ENCODE measurements around the gene FXYD1. TPM values are rescaled to one million over a fixed set of nuclear protein-coding genes. Genes with fewer than 3 reads are reported as not detected.

Gene FXYD1
- total RNA-seq, 1 donor from 2014 or later = not detected

GRCh38 chr19:35153701-35154524, 15.3 kb downstream of the FXYD1 start:
- H3K27me3 ChIP-seq = peaks cover 43% of the 10 kb centered on the region
- peak overlapping the region; percentile 55 for H3K4me3 ChIP-seq
- H3K4me2 ChIP-seq = peak overlapping the region; percentile 85
- Mint-ChIP-seq H3K4me1 (peaks cover 21% of the 10 kb centered on the region), H3K36me3 (no peaks in the 10 kb centered on the region), H3K4me3 (peak overlapping the region; percentile 81), H3K9me3 (no peaks in the 10 kb centered on the region), H3K27me3 (ENCODE audit: insufficient read depth, low read depth) (peaks cover 60% of the 10 kb centered on the region), H3K27ac (no peak overlapping the region)
- H4K20me1 ChIP-seq (ENCODE audit: low read depth) = no peaks in the 10 kb centered on the region
- DNase-seq (ENCODE audit: low spot score) = peak; percentile 79
- peaks cover 12% of the 10 kb centered on the region for H3K4me1 ChIP-seq
- no peaks in the 10 kb centered on the region for H3K79me2 ChIP-seq (ENCODE audit: low read depth)
- H3K36me3 ChIP-seq = no peaks in the 10 kb centered on the region
- peaks cover 6% of the 10 kb centered on the region for H3F3A ChIP-seq (ENCODE audit: low read depth)
- peak overlapping the region; percentile 91 for H2AFZ ChIP-seq (replicated peaks)
- no peak overlapping the region for H3K27ac ChIP-seq
- TF ChIP-seq CTCF (IDR thresholded peaks at IDR 0.05) (peak; percentile 68), EZH2 (IDR thresholded peaks at IDR 0.05) (peak; percentile 11), EZH2phosphoT487 (IDR thresholded peaks at IDR 0.05) (peak; percentile 40)
- H3K9ac ChIP-seq = no peak overlapping the region
- no peaks in the 10 kb centered on the region for H3K9me3 ChIP-seq (ENCODE audit: low read depth)

- no peak within 1 kb of the TSS for H3K9ac ChIP-seq
- DNase-seq (ENCODE audit: low spot score) = peak; percentile 72
- H3K79me2 ChIP-seq (ENCODE audit: low read depth) = no peaks in the 10 kb centered on the region
- peak within 1 kb of the TSS; percentile 81 for H3K4me3 Mint-ChIP-seq
- H3K36me3 Mint-ChIP-seq = no peaks in the 10 kb centered on the region
- no peaks in the 10 kb centered on the region for H3K9me3 Mint-ChIP-seq
- peak within 1 kb of the TSS; percentile 55 for H3K4me3 ChIP-seq
- peak within 1 kb of the TSS; percentile 85 for H3K4me2 ChIP-seq
- H3K27me3 Mint-ChIP-seq (ENCODE audit: insufficient read depth, low read depth) = peaks cover 56% of the 10 kb centered on the region
- TF ChIP-seq EZH2phosphoT487 (IDR thresholded peaks at IDR 0.05) (no peak), EZH2 (IDR thresholded peaks at IDR 0.05) (no peak), CTCF (IDR thresholded peaks at IDR 0.05) (no peak)
- H2AFZ ChIP-seq (replicated peaks) = peak within 1 kb of the TSS; percentile 91
- no peaks in the 10 kb centered on the region for H4K20me1 ChIP-seq (ENCODE audit: low read depth)
- H3K27ac ChIP-seq = no peak within 1 kb of the TSS
- H3K4me1 Mint-ChIP-seq = peaks cover 21% of the 10 kb centered on the region
- H3K27ac Mint-ChIP-seq = no peak within 1 kb of the TSS
- peaks cover 43% of the 10 kb centered on the region for H3K27me3 ChIP-seq
- H3K36me3 ChIP-seq = no peaks in the 10 kb centered on the region
- H3K4me1 ChIP-seq = peaks cover 12% of the 10 kb centered on the region
- peaks cover 6% of the 10 kb centered on the region for H3F3A ChIP-seq (ENCODE audit: low read depth)
- no peaks in the 10 kb centered on the region for H3K9me3 ChIP-seq (ENCODE audit: low read depth)
Observed at GRCh38 chr19:35154525-35155406, 16.1 kb downstream of the FXYD1 start, which contains the start of gene FXYD5. Gene FXYD5, plus strand, starts transcription at chr19:35154735. Its CDS starts 816 bp downstream, at chr19:35155551.

- peak overlapping the region; percentile 91 for H2AFZ ChIP-seq (replicated peaks)
- H3K27me3 ChIP-seq = peaks cover 43% of the 10 kb centered on the region
- peak overlapping the region; percentile 85 for H3K4me2 ChIP-seq
- no peaks in the 10 kb centered on the region for H3K36me3 ChIP-seq
- H3K9ac ChIP-seq = no peak overlapping the region
- peak overlapping the region; percentile 55 for H3K4me3 ChIP-seq
- no peaks in the 10 kb centered on the region for H3K79me2 ChIP-seq (ENCODE audit: low read depth)
- TF ChIP-seq EZH2phosphoT487 (IDR thresholded peaks at IDR 0.05) (no peak), EZH2 (IDR thresholded peaks at IDR 0.05) (no peak), CTCF (IDR thresholded peaks at IDR 0.05) (no peak)
- H3K27ac ChIP-seq = no peak overlapping the region
- no peaks in the 10 kb centered on the region for H4K20me1 ChIP-seq (ENCODE audit: low read depth)
- no peaks in the 10 kb centered on the region for H3K9me3 Mint-ChIP-seq
- peaks cover 12% of the 10 kb centered on the region for H3K4me1 ChIP-seq
- H3K27me3 Mint-ChIP-seq (ENCODE audit: insufficient read depth, low read depth) = peaks cover 55% of the 10 kb centered on the region
- H3K36me3 Mint-ChIP-seq = no peaks in the 10 kb centered on the region
- peak overlapping the region; percentile 81 for H3K4me3 Mint-ChIP-seq
- no peak overlapping the region for H3K27ac Mint-ChIP-seq
- peaks cover 6% of the 10 kb centered on the region for H3F3A ChIP-seq (ENCODE audit: low read depth)
- DNase-seq (ENCODE audit: low spot score) = no peak
- H3K9me3 ChIP-seq (ENCODE audit: low read depth) = no peaks in the 10 kb centered on the region
- H3K4me1 Mint-ChIP-seq = peaks cover 21% of the 10 kb centered on the region
Observed at GRCh38 chr19:35155441-35155840, 16.8 kb downstream of the FXYD1 start.

Data from neural progenitor cell (in vitro differentiated cells).